Testis (tissue), 3 donors: ENCODE results near the gene GLRA3. TPM values are rescaled to one million over a fixed set of nuclear protein-coding genes. Genes with fewer than 3 reads are reported as not detected.

Source experiments
- DNase-seq: peaks from one replicate; pipeline ENCODE4 v3.0.0-alpha.2; 2019
- H3K27ac ChIP-seq, 2 donors: fragments of 200-600 bp; sonication (generic); one replicate each; pipeline ENCODE4 v1.5.1; 2019
- H3K27me3 ChIP-seq: fragments of 200-600 bp; sonication (generic); one replicate; pipeline ENCODE4 v1.5.1; 2019
- H3K36me3 ChIP-seq: fragments of 200-600 bp; sonication (generic); one replicate; pipeline ENCODE4 v1.5.1; 2017; ENCODE audit warnings: low read depth; ENCODE audit errors: missing control alignments
- H3K4me1 ChIP-seq: fragments of 200-600 bp; sonication (generic); one replicate; pipeline ENCODE4 v1.5.1; 2019
- H3K4me3 ChIP-seq, 2 donors: fragments of 200-600 bp; sonication (generic); one replicate each; pipeline ENCODE4 v1.5.1; 2017 to 2019
- H3K9me3 ChIP-seq: fragments of 200-600 bp; sonication (generic); one replicate; pipeline ENCODE4 v1.5.1; 2017
- CTCF ChIP-seq, 3 experiments: fragments of 450-650 bp in 2 of 3; fragments of 200-600 bp in 1 of 3; sonication (generic) in 1 of 3; IDR thresholded peaks; one replicate each; pipeline ENCODE4 v1.5.1; 2016 to 2019; ENCODE audit warnings: antibody characterized with exemption in 3 of 3, mild to moderate bottlenecking in 2 of 3, moderate library complexity in 1 of 3
- POLR2A ChIP-seq: fragments of 450-650 bp; IDR thresholded peaks from one replicate; pipeline ENCODE4 v1.6.1; 2017; ENCODE audit warnings: antibody characterized with exemption, mild to moderate bottlenecking, moderate library complexity
- WGBS, 2 donors: methylation state at CpG; one replicate each; pipeline ENCODE4 v1.1.5; 2018; 5-methylcytosine and 5-hydroxymethylcytosine counted together
- intact Hi-C: fragments of 100-400 bp; cut with DNase I; formaldehyde crosslinking; loops from one replicate; pipeline ENCODE4 v1.15.1; 2023; ENCODE audit warnings: low total_unique reads
- polyA plus RNA-seq: library from polyadenylated mRNA; stranded (reverse); fragments of 350-450 nt; fragmentation: Illumina TruSeq; extraction: RNeasy Lipid Tissue Mini Kit (QIAGEN cat#74804); gene quantifications from one replicate; pipeline ENCODE4 v1.2.3, GENCODE V29; 2014; ENCODE audit warnings: low read depth, low replicate concordance; ENCODE audit not compliant: insufficient read depth
- total RNA-seq, 2 donors: library from RNA; depleted of rRNA; stranded (reverse); fragments of >200 nt; gene quantifications; one replicate each; pipeline ENCODE4 v1.2.3, GENCODE V29; 2016

The GLRA3 gene
- total and polyA plus RNA-seq, 3 donors from 2014 or later, result 1.2 to 1.3 (median 1.3) TPM

- intact Hi-C loops, result no loop called here
- Histone ChIP-seq H3K4me3 (no peak overlapping the region), H3K36me3 (no peaks in the 10 kb centered on the region), H3K27ac (no peak overlapping the region), H3K9me3 (no peaks in the 10 kb centered on the region), H3K27me3 (no peaks in the 10 kb centered on the region), H3K4me1 (no peaks in the 10 kb centered on the region)
- no peak for DNase-seq
- TF ChIP-seq POLR2A, result no peak
- no peak for TF ChIP-seq CTCF (IDR thresholded peaks at IDR 0.05)
- 68 to 69% methylated on average over 2 of the region's 2 CpGs for WGBS, 2 donors
Measured at GRCh38 chr4:174650711-174651355, 178.2 kb downstream of the GLRA3 start.

- 81 to 83% methylated on average over 5 of the region's 5 CpGs for WGBS, 2 donors
- no peak for DNase-seq
- H3K9me3 ChIP-seq, result no peaks in the 10 kb centered on the region
- H3K27me3 ChIP-seq, result no peaks in the 10 kb centered on the region
- intact Hi-C loops, result no loop called here
- no peaks in the 10 kb centered on the region for H3K36me3 ChIP-seq
- TF ChIP-seq POLR2A (no peak), CTCF (IDR thresholded peaks at IDR 0.05) (no peak)
- H3K4me1 ChIP-seq, result no peaks in the 10 kb centered on the region
- no peak overlapping the region for H3K4me3 ChIP-seq
- no peak overlapping the region for H3K27ac ChIP-seq
Measured at GRCh38 chr4:174648812-174649211, 180.2 kb downstream of the GLRA3 start.

GRCh38 chr4:174646326-174646725, 182.7 kb downstream of the GLRA3 start:
- H3K4me3 ChIP-seq, result no peak overlapping the region
- whole genome bisulfite sequencing, 2 donors, result 44 to 50% methylated on average over 1 of the region's 1 CpG
- TF ChIP-seq POLR2A (no peak), CTCF (IDR thresholded peaks at IDR 0.05) (no peak)

GRCh38 chr4:174640146-174640545, 188.9 kb downstream of the GLRA3 start:
- DNase-seq, result no peak
- Histone ChIP-seq H3K36me3 (no peaks in the 10 kb centered on the region), H3K9me3 (no peaks in the 10 kb centered on the region), H3K4me3 (no peak overlapping the region), H3K27ac (no peak overlapping the region), H3K27me3 (no peaks in the 10 kb centered on the region), H3K4me1 (no peaks in the 10 kb centered on the region)
- intact Hi-C loops, result no loop called here
- no peak for TF ChIP-seq CTCF (IDR thresholded peaks at IDR 0.05)
- no peak for TF ChIP-seq POLR2A

More at GRCh38 chr4:174646326-174646725, 182.7 kb downstream of the GLRA3 start:
- H3K27ac ChIP-seq, result no peak overlapping the region
- no peaks in the 10 kb centered on the region for H3K27me3 ChIP-seq
- no peaks in the 10 kb centered on the region for H3K4me1 ChIP-seq
- intact Hi-C loops, result no loop called here
- no peaks in the 10 kb centered on the region for H3K36me3 ChIP-seq
- no peaks in the 10 kb centered on the region for H3K9me3 ChIP-seq
- DNase-seq, result no peak

GRCh38 chr4:174635732-174636131, 193.3 kb downstream of the GLRA3 start:
- no peak overlapping the region for H3K27ac ChIP-seq
- no peaks in the 10 kb centered on the region for H3K27me3 ChIP-seq
- TF ChIP-seq POLR2A (no peak), CTCF (IDR thresholded peaks at IDR 0.05) (no peak)
- H3K4me3 ChIP-seq, result no peak overlapping the region
- intact Hi-C loops, result loop anchor here (10.0 kb wide), 1 partner anchor 271 kb away; no protein-coding TSS in a partner anchor
- 93 to 94% methylated on average over 1 of the region's 1 CpG for WGBS, 2 donors
- no peaks in the 10 kb centered on the region for H3K9me3 ChIP-seq
- no peaks in the 10 kb centered on the region for H3K4me1 ChIP-seq
- no peak for DNase-seq
- H3K36me3 ChIP-seq, result no peaks in the 10 kb centered on the region
